ENCODE results near the gene ACO2.
A peak's percentile ranks its signal among the peaks of the same experiment; 100 is the strongest.
"Not testable (repeated sequence)": the region's sequence is repeated elsewhere in the genome, so short reads cannot be mapped to it uniquely, and the experiment has no call there.

The ACO2 gene

GRCh38 chr22:41543854-41544670, 75.1 kb downstream of the ACO2 start, which contains the start of gene POLR3H:
Gene POLR3H, minus strand, starts transcription at chr22:41544470. Its CDS starts 369 bp downstream, at chr22:41544101.
- DNase-seq = peak; percentile 98

- DNase-seq = no peak
These were observed 76.0 kb downstream of the ACO2 start for GRCh38 chr22:41544671-41545476.

- DNase-seq = no peak
These were observed 79.9 kb downstream of the ACO2 start for GRCh38 chr22:41548830-41549211.

GRCh38 chr22:41550952-41551491, 82.1 kb downstream of the ACO2 start:
- no peak for DNase-seq

- no peak for DNase-seq
These were observed 83.1 kb downstream of the ACO2 start for GRCh38 chr22:41551877-41552582.

GRCh38 chr22:41555325-41555982, 86.5 kb downstream of the ACO2 start:
- DNase-seq = no peak

GRCh38 chr22:41556561-41556960, 87.6 kb downstream of the ACO2 start:
- DNase-seq = no peak

- DNase-seq = peak; percentile 23
These were observed 88.7 kb downstream of the ACO2 start for GRCh38 chr22:41557401-41558240.

GRCh38 chr22:41558241-41558630, 89.3 kb downstream of the ACO2 start:
- not testable (repeated sequence) for DNase-seq

- DNase-seq = no peak
These were observed 91.2 kb downstream of the ACO2 start for GRCh38 chr22:41560095-41560471.

- DNase-seq = no peak
These were observed 92.4 kb downstream of the ACO2 start for GRCh38 chr22:41561335-41561734.

GRCh38 chr22:41561788-41562187, 92.9 kb downstream of the ACO2 start:
- no peak for DNase-seq

- no peak for DNase-seq
These were observed 93.5 kb downstream of the ACO2 start for GRCh38 chr22:41562461-41562860.

GRCh38 chr22:41563051-41563711, 94.3 kb downstream of the ACO2 start:
- DNase-seq = no peak

GRCh38 chr22:41564563-41564962, 95.6 kb downstream of the ACO2 start:
- DNase-seq = no peak

- no peak for DNase-seq
These were observed 96.6 kb downstream of the ACO2 start for GRCh38 chr22:41565403-41566054.

- no peak for DNase-seq
These were observed 98.5 kb downstream of the ACO2 start for GRCh38 chr22:41567512-41567768.

- no peak for DNase-seq
These were observed 99.9 kb downstream of the ACO2 start for GRCh38 chr22:41568811-41569210.

- no peak for DNase-seq
These were observed 101.3 kb downstream of the ACO2 start for GRCh38 chr22:41570221-41570620.

- no peak for DNase-seq
These were observed 102.9 kb downstream of the ACO2 start for GRCh38 chr22:41571786-41572185.

GRCh38 chr22:41572305-41572704, 103.4 kb downstream of the ACO2 start:
- not testable (repeated sequence) for DNase-seq
